ENCODE measurements around the gene PDE7B. TPM values are rescaled to one million over a fixed set of nuclear protein-coding genes. Genes with fewer than 3 reads are reported as not detected.

The PDE7B gene
- total and polyA plus RNA-seq, 2 donors (not counting 1 experiment from before 2014, with no cell fraction given), result 7.9 to 21.5 TPM

- Histone ChIP-seq H3K36me3 (ENCODE audit: control insufficient read depth, insufficient read depth, low read length) (no peaks in the 10 kb centered on the region), H3K4me3 (replicated peaks in 1 of 4; ENCODE audit: control extremely low read depth in 1 of 4, insufficient read depth in 1 of 4, low read depth in 3 of 4, low read length in 4 of 4) (no peak overlapping the region), H3K27me3 (ENCODE audit: control insufficient read depth, insufficient read depth, low read length) (no peaks in the 10 kb centered on the region), H3K79me2 (ENCODE audit: control insufficient read depth, insufficient read depth, low read length) (peaks cover 2% of the 10 kb centered on the region), H3K4me2 (ENCODE audit: extremely low read depth, insufficient read depth, low read length) (no peak overlapping the region), H4K20me1 (ENCODE audit: control insufficient read depth, extremely low read depth, insufficient read depth, low read length) (no peaks in the 10 kb centered on the region), H2AFZ (ENCODE audit: low read length) (no peak overlapping the region), H3K9ac (ENCODE audit: insufficient read depth, low read length) (no peak overlapping the region), H3K27ac (ENCODE audit: insufficient read depth, low read length) (no peak overlapping the region), H3K4me1 (ENCODE audit: control insufficient read depth, extremely low read depth, insufficient read depth, low read length) (peaks cover 6% of the 10 kb centered on the region), H3K9me3 (ENCODE audit: control insufficient read depth, insufficient read depth, low read depth, low read length) (no peaks in the 10 kb centered on the region)
- TF ChIP-seq CTCF (conservative IDR thresholded peaks at IDR 0.05 in 1 of 2, IDR thresholded peaks at IDR 0.05 in 1 of 2; ENCODE audit: low read depth in 1 of 2, low read length in 2 of 2) (no peak), EZH2 (IDR thresholded peaks at IDR 0.05; ENCODE audit: low read length, missing control alignments) (no peak)
- DNase-seq (ENCODE audit: low read depth in 2 of 2), result peak; percentile 34 to 93
These were observed 211.6 kb downstream of the PDE7B start for GRCh38 chr6:136063096-136063495.

DNA sequence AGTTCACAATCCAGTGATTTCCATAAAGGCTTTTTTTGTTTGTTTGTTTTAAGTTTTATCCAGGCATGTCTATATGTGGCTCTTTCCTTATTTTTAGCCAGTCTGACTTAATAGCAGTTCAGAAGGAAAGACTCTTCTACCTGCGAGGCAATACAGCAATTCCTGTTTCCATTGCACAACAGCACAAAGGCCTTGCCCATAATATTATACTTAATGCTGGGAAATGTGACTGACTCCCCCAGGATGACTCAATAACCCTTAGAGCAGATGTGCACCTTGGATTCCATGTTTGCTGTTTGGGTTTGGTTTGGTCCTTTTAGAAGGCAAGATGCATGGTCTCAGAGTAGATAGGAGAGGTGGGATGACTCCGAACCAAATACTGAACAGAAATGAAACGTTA lies 214.5 kb downstream of the PDE7B start:
- H3K27me3 ChIP-seq (ENCODE audit: control insufficient read depth, insufficient read depth, low read length), result no peaks in the 10 kb centered on the region
- H3K4me1 ChIP-seq (ENCODE audit: control insufficient read depth, extremely low read depth, insufficient read depth, low read length), result peaks cover 8% of the 10 kb centered on the region
- no peak overlapping the region for H3K27ac ChIP-seq (ENCODE audit: insufficient read depth, low read length)
- no peak overlapping the region for H3K9ac ChIP-seq (ENCODE audit: insufficient read depth, low read length)
- H3K36me3 ChIP-seq (ENCODE audit: control insufficient read depth, insufficient read depth, low read length), result no peaks in the 10 kb centered on the region
- peaks cover 2% of the 10 kb centered on the region for H3K79me2 ChIP-seq (ENCODE audit: control insufficient read depth, insufficient read depth, low read length)
- no peaks in the 10 kb centered on the region for H3K9me3 ChIP-seq (ENCODE audit: control insufficient read depth, insufficient read depth, low read depth, low read length)
- no peaks in the 10 kb centered on the region for H4K20me1 ChIP-seq (ENCODE audit: control insufficient read depth, extremely low read depth, insufficient read depth, low read length)
- no peak overlapping the region for H2AFZ ChIP-seq (ENCODE audit: low read length)
- TF ChIP-seq EZH2 (IDR thresholded peaks at IDR 0.05; ENCODE audit: low read length, missing control alignments) (no peak), CTCF (conservative IDR thresholded peaks at IDR 0.05 in 1 of 2, IDR thresholded peaks at IDR 0.05 in 1 of 2; ENCODE audit: low read depth in 1 of 2, low read length in 2 of 2) (no peak)
- no peak overlapping the region for H3K4me3 ChIP-seq (replicated peaks in 1 of 4; ENCODE audit: control extremely low read depth in 1 of 4, insufficient read depth in 1 of 4, low read depth in 3 of 4, low read length in 4 of 4)
- peak; percentile 41 to 63 for DNase-seq (ENCODE audit: low read depth in 2 of 2)
- H3K4me2 ChIP-seq (ENCODE audit: extremely low read depth, insufficient read depth, low read length), result no peak overlapping the region

DNA sequence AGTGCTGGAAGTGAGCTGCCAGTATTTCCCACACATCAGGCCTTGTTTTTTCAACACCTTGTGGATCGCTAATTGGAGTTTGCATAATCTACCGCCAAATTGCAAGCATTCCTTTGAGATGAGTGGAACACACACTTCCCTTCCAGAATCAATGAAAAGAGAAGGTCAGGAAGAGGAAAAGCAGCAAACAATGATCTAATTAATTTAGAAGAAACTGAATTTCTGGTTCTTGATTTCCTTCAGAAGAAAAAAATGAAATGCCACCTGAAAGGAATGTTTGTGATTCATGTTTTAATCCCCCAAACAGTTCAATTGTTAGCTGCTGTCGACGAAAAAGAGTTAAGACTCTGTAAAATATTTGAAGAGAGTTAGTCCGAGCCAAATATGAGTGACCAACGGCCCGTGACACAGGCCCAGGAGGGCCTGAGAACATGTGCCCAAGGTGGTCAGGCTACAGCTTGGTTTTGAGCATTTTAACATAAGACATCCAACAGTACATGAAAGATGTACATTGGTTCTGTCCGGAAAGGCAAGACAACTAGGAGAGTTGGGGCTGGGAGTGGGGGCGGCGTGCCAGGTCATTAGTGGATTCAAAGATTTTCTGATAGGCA lies 216.3 kb downstream of the PDE7B start:
- peak overlapping the region; percentile 73 for H3K27ac ChIP-seq (ENCODE audit: insufficient read depth, low read length)
- H3K9me3 ChIP-seq (ENCODE audit: control insufficient read depth, insufficient read depth, low read depth, low read length), result no peaks in the 10 kb centered on the region
- TF ChIP-seq CTCF (conservative IDR thresholded peaks at IDR 0.05 in 1 of 2, IDR thresholded peaks at IDR 0.05 in 1 of 2; ENCODE audit: low read depth in 1 of 2, low read length in 2 of 2) (no peak), EZH2 (IDR thresholded peaks at IDR 0.05; ENCODE audit: low read length, missing control alignments) (no peak)
- H3K9ac ChIP-seq (ENCODE audit: insufficient read depth, low read length), result no peak overlapping the region
- H3K4me2 ChIP-seq (ENCODE audit: extremely low read depth, insufficient read depth, low read length), result no peak overlapping the region
- no peaks in the 10 kb centered on the region for H3K27me3 ChIP-seq (ENCODE audit: control insufficient read depth, insufficient read depth, low read length)
- no peak overlapping the region for H2AFZ ChIP-seq (ENCODE audit: low read length)
- no peaks in the 10 kb centered on the region for H3K79me2 ChIP-seq (ENCODE audit: control insufficient read depth, insufficient read depth, low read length)
- no peak overlapping the region for H3K4me3 ChIP-seq (replicated peaks in 1 of 4; ENCODE audit: control extremely low read depth in 1 of 4, insufficient read depth in 1 of 4, low read depth in 3 of 4, low read length in 4 of 4)
- peak; percentile 39 to 82 for DNase-seq (ENCODE audit: low read depth in 2 of 2)
- no peaks in the 10 kb centered on the region for H4K20me1 ChIP-seq (ENCODE audit: control insufficient read depth, extremely low read depth, insufficient read depth, low read length)
- H3K36me3 ChIP-seq (ENCODE audit: control insufficient read depth, insufficient read depth, low read length), result no peaks in the 10 kb centered on the region
- peaks cover 8% of the 10 kb centered on the region for H3K4me1 ChIP-seq (ENCODE audit: control insufficient read depth, extremely low read depth, insufficient read depth, low read length)

Measured in fibroblast of lung (primary cell).